Smooth muscle cell (in vitro differentiated cells): Measurements from ENCODE around the gene LRRC46. TPM values are rescaled to one million over a fixed set of nuclear protein-coding genes. Genes with fewer than 3 reads are reported as not detected.

Experiments used
- DNase-seq: peaks from one replicate; lab custom pipeline; 2025; ENCODE audit not compliant: unreplicated experiment; lab: John Stamatoyannopoulos, UW
- H2AFZ ChIP-seq: fragments of 200-600 bp; sonication (generic); 2 replicates; pipeline ENCODE4 v1.6.0; 2016; ENCODE audit warnings: antibody characterized with exemption, low read depth, mild to moderate bottlenecking
- H3F3A ChIP-seq: fragments of 200-600 bp; sonication (generic); 2 replicates; pipeline ENCODE4 v1.6.0; 2017; ENCODE audit warnings: antibody characterized with exemption, low read depth
- H3K27ac ChIP-seq: fragments of 200-600 bp; sonication (generic); 2 replicates; pipeline ENCODE4 v1.5.1; 2016; ENCODE audit warnings: low read depth, mild to moderate bottlenecking
- H3K27me3 ChIP-seq: fragments of 200-600 bp; sonication (generic); 2 replicates; pipeline ENCODE4 v1.6.1; 2016; ENCODE audit warnings: low read depth, mild to moderate bottlenecking
- H3K36me3 ChIP-seq: fragments of 200-600 bp; sonication (generic); 2 replicates; pipeline ENCODE4 v1.5.1; 2016; ENCODE audit warnings: low read depth
- H3K4me1 ChIP-seq: fragments of 200-600 bp; sonication (generic); 2 replicates; pipeline ENCODE4 v1.5.1; 2016; ENCODE audit warnings: low read depth
- H3K4me2 ChIP-seq: fragments of 200-600 bp; sonication (generic); 2 replicates; pipeline ENCODE4 v1.6.0; 2016; ENCODE audit warnings: mild to moderate bottlenecking
- H3K4me3 ChIP-seq: fragments of 200-600 bp; sonication (generic); 2 replicates; pipeline ENCODE4 v1.5.1; 2016; ENCODE audit warnings: mild to moderate bottlenecking
- H3K79me2 ChIP-seq: fragments of 200-600 bp; sonication (generic); 2 replicates; pipeline ENCODE4 v1.6.0; 2016; ENCODE audit warnings: low read depth, mild to moderate bottlenecking
- H3K9ac ChIP-seq: fragments of 200-600 bp; sonication (generic); 2 replicates; pipeline ENCODE4 v1.6.0; 2016; ENCODE audit warnings: low read depth
- H3K9me3 ChIP-seq: fragments of 200-600 bp; sonication (generic); replicated peaks from 2 replicates; pipeline ENCODE4 v1.5.1; 2016; ENCODE audit warnings: low read depth
- H4K20me1 ChIP-seq: fragments of 200-600 bp; sonication (generic); 2 replicates; pipeline ENCODE4 v1.6.0; 2016; ENCODE audit warnings: low read depth
- CTCF ChIP-seq: fragments of 200-600 bp; sonication (generic); IDR thresholded peaks from 2 replicates; pipeline ENCODE4 v1.5.1; 2017; ENCODE audit warnings: borderline replicate concordance, mild to moderate bottlenecking, antibody characterized with exemption; ENCODE audit not compliant: insufficient read depth, poor library complexity, severe bottlenecking
- WGBS: methylation state at CpG from one replicate; pipeline ENCODE4 v1.1.7; 2016; ENCODE audit warnings: low lambda C conversion rate; 5-methylcytosine and 5-hydroxymethylcytosine counted together
- polyA plus RNA-seq: library from polyadenylated mRNA; unstranded; fragments of >200 nt; fragmentation: Nextera tagmentation; extraction: Ambion mirVana; gene quantifications from 2 replicates; pipeline ENCODE4 v1.2.1, GENCODE V29; 2016
- total RNA-seq: library from RNA; depleted of rRNA; stranded (reverse); fragments of >200 nt; gene quantifications from 2 replicates; pipeline ENCODE4 v1.2.3, GENCODE V29; 2014

Gene LRRC46
- total and polyA plus RNA-seq, 2 experiments from 2014 or later = 0.26 TPM; not detected in 1

GRCh38 chr17:47850692-47851573, 19.5 kb downstream of the LRRC46 start, which contains the start of gene SP6:
Gene SP6 (minus strand): TSS chr17:47851163. CDS start chr17:47848429, 2,734 bp downstream.
- H3K27me3 ChIP-seq = no peaks in the 10 kb centered on the region
- DNase-seq = peak; percentile 28
- no peak for TF ChIP-seq CTCF
- peak within 1 kb of the TSS; percentile 89 for H3K9ac ChIP-seq
- H3K79me2 ChIP-seq = peaks cover 47% of the 10 kb centered on the region
- H2AFZ ChIP-seq = peak within 1 kb of the TSS; percentile 63
- 1% methylated on average over 57 of the region's 71 CpGs for WGBS
- peak within 1 kb of the TSS; percentile 67 for H3K27ac ChIP-seq
- no peaks in the 10 kb centered on the region for H3K36me3 ChIP-seq
- H3K9me3 ChIP-seq = no peaks in the 10 kb centered on the region
- peaks cover 42% of the 10 kb centered on the region for H4K20me1 ChIP-seq
- H3K4me3 ChIP-seq = peak within 1 kb of the TSS; percentile 80
- peak within 1 kb of the TSS; percentile 93 for H3K4me2 ChIP-seq
- peaks cover 41% of the 10 kb centered on the region for H3K4me1 ChIP-seq
- H3F3A ChIP-seq = peaks cover 5% of the 10 kb centered on the region

- Histone ChIP-seq H3K9ac (no peak overlapping the region), H3K27ac (no peak overlapping the region), H3K36me3 (no peaks in the 10 kb centered on the region), H3K9me3 (no peaks in the 10 kb centered on the region), H3K4me3 (no peak overlapping the region), H2AFZ (no peak overlapping the region), H3K4me2 (peak overlapping the region; percentile 93), H3F3A (peaks cover 5% of the 10 kb centered on the region), H4K20me1 (peaks cover 37% of the 10 kb centered on the region), H3K4me1 (peaks cover 33% of the 10 kb centered on the region), H3K27me3 (no peaks in the 10 kb centered on the region), H3K79me2 (peaks cover 39% of the 10 kb centered on the region)
- WGBS = 20% methylated on average over 10 of the region's 11 CpGs
- TF ChIP-seq CTCF = no peak
- DNase-seq = no peak
These were observed 20.3 kb downstream of the LRRC46 start for GRCh38 chr17:47851764-47852112.

GRCh38 chr17:47852113-47852949, 20.9 kb downstream of the LRRC46 start:
- no peaks in the 10 kb centered on the region for H3K9me3 ChIP-seq
- H3K79me2 ChIP-seq = peaks cover 33% of the 10 kb centered on the region
- H3K4me3 ChIP-seq = no peak overlapping the region
- no peaks in the 10 kb centered on the region for H3K36me3 ChIP-seq
- peaks cover 27% of the 10 kb centered on the region for H3K4me1 ChIP-seq
- DNase-seq = no peak
- no peak for TF ChIP-seq CTCF
- H3K4me2 ChIP-seq = peak overlapping the region; percentile 93
- 40% methylated on average over 32 of the region's 32 CpGs for WGBS
- no peak overlapping the region for H3K9ac ChIP-seq
- no peak overlapping the region for H3K27ac ChIP-seq
- peaks cover 5% of the 10 kb centered on the region for H3F3A ChIP-seq
- no peaks in the 10 kb centered on the region for H3K27me3 ChIP-seq
- no peak overlapping the region for H2AFZ ChIP-seq
- H4K20me1 ChIP-seq = peaks cover 32% of the 10 kb centered on the region
